Mononuclear cell (primary cell): ENCODE measurements around the gene PCDHA5. TPM values are rescaled to one million over a fixed set of nuclear protein-coding genes. Genes with fewer than 3 reads are reported as not detected.

Source experiments
- H3K27me3 ChIP-seq: 2 replicates; pipeline ENCODE4 v1.6.0; 2011; ENCODE audit warnings: low read length, control low read depth; ENCODE audit not compliant: insufficient read depth
- H3K4me1 ChIP-seq: 2 replicates; pipeline ENCODE4 v1.5.1; 2011; ENCODE audit warnings: mild to moderate bottlenecking, low read length, control low read depth; ENCODE audit not compliant: insufficient read depth
- H3K4me3 ChIP-seq: 2 replicates; pipeline ENCODE4 v1.5.1; 2011; ENCODE audit warnings: mild to moderate bottlenecking, low read length, moderate library complexity
- H3K9me3 ChIP-seq: 2 replicates; pipeline ENCODE4 v1.5.1; 2011; ENCODE audit warnings: low read depth, mild to moderate bottlenecking, control low read depth, low read length
- total RNA-seq: library from RNA; depleted of rRNA; stranded (reverse); fragments of >200 nt; gene quantifications from one replicate; pipeline ENCODE4 v1.2.3, GENCODE V29; 2012

The PCDHA5 gene
- total RNA-seq, 1 donor = under 0.01 TPM

- Histone ChIP-seq H3K27me3 (peaks cover 29% of the 10 kb centered on the region), H3K4me3 (no peak overlapping the region), H3K9me3 (peaks cover 6% of the 10 kb centered on the region), H3K4me1 (no peaks in the 10 kb centered on the region)
These were observed 49.1 kb downstream of the PCDHA5 start for GRCh38 chr5:140870221-140871201.

Other genes with a start within 250 kb of the PCDHA5 start
- gene CD14, start 188.4 kb upstream of the PCDHA5 start, total RNA-seq = 138 TPM
- 13.7 TPM for gene TMCO6, start 182.2 kb upstream of the PCDHA5 start, total RNA-seq
- 43.2 TPM for gene NDUFA2, start 174.0 kb upstream of the PCDHA5 start, total RNA-seq
- gene IK, start 173.8 kb upstream of the PCDHA5 start, total RNA-seq = 180 TPM
- gene WDR55, start 156.7 kb upstream of the PCDHA5 start, total RNA-seq = 11.8 TPM
- 0.31 TPM for gene DND1, start 148.0 kb upstream of the PCDHA5 start, total RNA-seq
- gene HARS1, start 130.2 kb upstream of the PCDHA5 start, total RNA-seq = 26.0 TPM
- 31.8 TPM for gene HARS2, start 130.2 kb upstream of the PCDHA5 start, total RNA-seq
- 34.2 TPM for gene ZMAT2, start 121.2 kb upstream of the PCDHA5 start, total RNA-seq
- gene PCDHA1, start 35.5 kb upstream of the PCDHA5 start, total RNA-seq = not detected
- gene PCDHA2, start 26.8 kb upstream of the PCDHA5 start, total RNA-seq = not detected
- gene PCDHA3, start 20.6 kb upstream of the PCDHA5 start, total RNA-seq = not detected
- gene PCDHA4, start 14.5 kb upstream of the PCDHA5 start, total RNA-seq = not detected
- gene PCDHA6, start 6.3 kb downstream of the PCDHA5 start, total RNA-seq = not detected
- not detected for gene PCDHA7, start 12.7 kb downstream of the PCDHA5 start, total RNA-seq
- gene PCDHA8, start 19.6 kb downstream of the PCDHA5 start, total RNA-seq = not detected
- gene PCDHA9, start 26.8 kb downstream of the PCDHA5 start, total RNA-seq = not detected
- gene PCDHA10, start 34.3 kb downstream of the PCDHA5 start, total RNA-seq = not detected
- gene PCDHA11, start 47.3 kb downstream of the PCDHA5 start, total RNA-seq = 0.10 TPM
- not detected for gene PCDHA12, start 53.7 kb downstream of the PCDHA5 start, total RNA-seq
- not detected for gene PCDHA13, start 60.5 kb downstream of the PCDHA5 start, total RNA-seq
- not detected for gene PCDHAC1, start 104.7 kb downstream of the PCDHA5 start, total RNA-seq
- gene PCDHAC2, start 144.9 kb downstream of the PCDHA5 start, total RNA-seq = not detected
- under 0.01 TPM for gene PCDHB1, start 229.8 kb downstream of the PCDHA5 start, total RNA-seq